HCT116 (cell line): Measurements from ENCODE around the gene PRELID1.

Experiments used
- ATF3 ChIP-seq: IDR thresholded peaks from 2 replicates; pipeline ENCODE4 v1.6.1; 2012
- CEBPB ChIP-seq: IDR thresholded peaks from 2 replicates; pipeline ENCODE4 v1.6.1; 2012; ENCODE audit warnings: low read depth
- EGR1 ChIP-seq: IDR thresholded peaks from 2 replicates; pipeline ENCODE4 v1.6.1; 2012; ENCODE audit warnings: low read depth
- ELF1 ChIP-seq: IDR thresholded peaks from 2 replicates; pipeline ENCODE4 v1.6.1; 2012; ENCODE audit warnings: low read depth, borderline replicate concordance
- EZH2 ChIP-seq: fragments of 200-600 bp; sonication (generic); IDR thresholded peaks from 2 replicates; pipeline ENCODE4 v1.6.1; 2017; ENCODE audit warnings: antibody characterized with exemption, mixed run types
- EZH2phosphoT487 ChIP-seq: fragments of 200-600 bp; IDR thresholded peaks from 2 replicates; pipeline ENCODE4 v1.6.1; 2018; ENCODE audit warnings: antibody characterized with exemption, borderline replicate concordance
- JUND ChIP-seq: IDR thresholded peaks from 2 replicates; pipeline ENCODE4 v1.6.1; 2012
- MAX ChIP-seq: IDR thresholded peaks from 2 replicates; pipeline ENCODE4 v1.6.1; 2012
- POLR2A ChIP-seq: IDR thresholded peaks from 2 replicates; pipeline ENCODE4 v1.7.0; 2011; ENCODE audit warnings: borderline replicate concordance; ENCODE audit not compliant: insufficient read depth, insufficient read length; ENCODE audit errors: extremely low read depth
- POLR2AphosphoS5 ChIP-seq: IDR thresholded peaks from 2 replicates; pipeline ENCODE4 v1.6.1; 2011; ENCODE audit warnings: mild to moderate bottlenecking, low read depth, low read length, moderate library complexity
- SIN3A ChIP-seq: IDR thresholded peaks from 2 replicates; pipeline ENCODE4 v1.6.1; 2012; ENCODE audit warnings: low read depth
- SRF ChIP-seq: IDR thresholded peaks from 2 replicates; pipeline ENCODE4 v1.6.1; 2012; ENCODE audit warnings: low read depth
- TF ChIP-seq, protein P1 (sequence below), 3 experiments: fragments of 200-600 bp in 1 of 3; sonication (generic) in 1 of 3; IDR thresholded peaks in 2 of 3; conservative IDR thresholded peaks in 1 of 3; 2 replicates each; pipeline ENCODE4 v1.5.1; 2012 to 2017; ENCODE audit warnings: low read depth in 2 of 3, low read length in 2 of 3, antibody characterized with exemption in 1 of 3, borderline replicate concordance in 1 of 3, control low read depth in 1 of 3, mild to moderate bottlenecking in 1 of 3, mixed read lengths in 1 of 3, mixed run types in 1 of 3, moderate library complexity in 1 of 3; ENCODE audit not compliant: insufficient read depth in 1 of 3

DNA sequence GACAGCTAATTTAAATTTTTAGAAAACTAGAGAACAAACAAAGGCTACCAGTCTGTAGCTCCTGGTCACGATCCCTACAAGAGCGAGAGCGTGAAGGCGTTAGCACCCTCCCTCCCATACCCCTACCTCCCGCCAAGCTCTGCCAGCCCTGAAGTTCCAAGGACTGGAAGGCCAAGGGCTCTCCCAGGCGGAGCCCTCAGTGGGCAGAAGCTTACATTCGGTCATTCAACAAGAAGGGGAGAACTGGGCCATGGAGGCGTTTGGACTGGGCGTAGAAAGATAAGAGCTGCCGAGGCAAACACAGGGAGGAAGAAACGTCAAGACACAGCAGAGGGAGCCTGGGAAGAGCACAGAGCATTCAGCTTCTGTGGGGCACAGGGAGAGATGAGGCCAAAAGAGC is 5.1 kb downstream of the PRELID1 start:
- TF ChIP-seq, protein P1, sequence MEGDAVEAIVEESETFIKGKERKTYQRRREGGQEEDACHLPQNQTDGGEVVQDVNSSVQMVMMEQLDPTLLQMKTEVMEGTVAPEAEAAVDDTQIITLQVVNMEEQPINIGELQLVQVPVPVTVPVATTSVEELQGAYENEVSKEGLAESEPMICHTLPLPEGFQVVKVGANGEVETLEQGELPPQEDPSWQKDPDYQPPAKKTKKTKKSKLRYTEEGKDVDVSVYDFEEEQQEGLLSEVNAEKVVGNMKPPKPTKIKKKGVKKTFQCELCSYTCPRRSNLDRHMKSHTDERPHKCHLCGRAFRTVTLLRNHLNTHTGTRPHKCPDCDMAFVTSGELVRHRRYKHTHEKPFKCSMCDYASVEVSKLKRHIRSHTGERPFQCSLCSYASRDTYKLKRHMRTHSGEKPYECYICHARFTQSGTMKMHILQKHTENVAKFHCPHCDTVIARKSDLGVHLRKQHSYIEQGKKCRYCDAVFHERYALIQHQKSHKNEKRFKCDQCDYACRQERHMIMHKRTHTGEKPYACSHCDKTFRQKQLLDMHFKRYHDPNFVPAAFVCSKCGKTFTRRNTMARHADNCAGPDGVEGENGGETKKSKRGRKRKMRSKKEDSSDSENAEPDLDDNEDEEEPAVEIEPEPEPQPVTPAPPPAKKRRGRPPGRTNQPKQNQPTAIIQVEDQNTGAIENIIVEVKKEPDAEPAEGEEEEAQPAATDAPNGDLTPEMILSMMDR (IDR thresholded peaks at IDR 0.05 in 2 of 3, conservative IDR thresholded peaks at IDR 0.05 in 1 of 3; ENCODE audit: borderline replicate concordance in 1 of 3, insufficient read depth in 1 of 3, low read depth in 2 of 3, low read length in 2 of 3), result no peak
- TF ChIP-seq POLR2AphosphoS5, result no peak
- no peak for TF ChIP-seq EZH2
- no peak for TF ChIP-seq ELF1
- no peak for TF ChIP-seq CEBPB
- TF ChIP-seq EZH2phosphoT487, result no peak
- TF ChIP-seq SIN3A, result no peak
- TF ChIP-seq MAX, result no peak
- no peak for TF ChIP-seq POLR2A
- TF ChIP-seq SRF, result no peak
- no peak for TF ChIP-seq ATF3
- TF ChIP-seq JUND, result no peak
- no peak for TF ChIP-seq EGR1
